OCI-LY7 (cell line): ENCODE measurements around the gene IQCE. TPM values are rescaled to one million over a fixed set of nuclear protein-coding genes. Genes with fewer than 3 reads are reported as not detected.
A peak's percentile ranks its signal among the peaks of the same experiment; 100 is the strongest.
"Not testable (repeated sequence)": the region's sequence is repeated elsewhere in the genome, so short reads cannot be mapped to it uniquely, and the experiment has no call there.

Source experiments
- BruUV-seq: library from RNA; stranded (reverse); fragments of 400-500 nt; replicated peaks from 2 replicates; lab custom pipeline; 2021; lab: Mats Ljungman, UMichigan
- CTCF ChIA-PET: fragments of 300-600 bp; sonication (Branson Sonifier 250); formaldehyde crosslinking; loops from one replicate; lab custom pipeline; 2022; ENCODE audit warnings: antibody characterized with exemption; ENCODE audit not compliant: unreplicated experiment; lab: Charles Lee
- POLR2A ChIA-PET: fragments of 300-600 bp; sonication (Branson Sonifier 250); formaldehyde crosslinking; loops from one replicate; lab custom pipeline; 2022; ENCODE audit warnings: antibody characterized with exemption; lab: Charles Lee
- DNase-seq: peaks from one replicate; pipeline ENCODE4 v3.0.0-alpha.2; 2015; ENCODE audit warnings: low spot score
- H2AFZ ChIP-seq: fragments of 200-600 bp; sonication (generic), shearing (Covaris generic); 2 replicates; pipeline ENCODE4 v1.6.1; 2014; ENCODE audit warnings: mild to moderate bottlenecking, antibody characterized with exemption, low read length, moderate library complexity
- H3K27ac ChIP-seq: fragments of 200-600 bp; sonication (generic); 2 replicates; pipeline ENCODE4 v1.5.1; 2014; ENCODE audit warnings: mixed run types, low read depth, mild to moderate bottlenecking, moderate library complexity, low read length, inconsistent platforms; ENCODE audit not compliant: poor library complexity, severe bottlenecking
- H3K36me3 ChIP-seq: fragments of 200-600 bp; sonication (generic); 2 replicates; pipeline ENCODE4 v1.6.1; 2014; ENCODE audit warnings: mild to moderate bottlenecking, antibody characterized with exemption, low read length, moderate library complexity, mixed read lengths; ENCODE audit not compliant: insufficient read depth
- H3K4me1 ChIP-seq: fragments of 200-600 bp; sonication (generic); 2 replicates; pipeline ENCODE4 v1.5.1; 2014; ENCODE audit warnings: mild to moderate bottlenecking, low read length; ENCODE audit not compliant: insufficient read depth, poor library complexity, severe bottlenecking
- H3K4me2 ChIP-seq: fragments of 200-600 bp; sonication (generic); 2 replicates; pipeline ENCODE4 v1.6.1; 2014; ENCODE audit warnings: mild to moderate bottlenecking, low read length
- H3K4me3 ChIP-seq: fragments of 200-600 bp; sonication (generic); 2 replicates; pipeline ENCODE4 v1.5.1; 2014; ENCODE audit warnings: mild to moderate bottlenecking, low read depth, low read length; ENCODE audit not compliant: poor library complexity, severe bottlenecking
- H3K79me2 ChIP-seq: fragments of 200-600 bp; sonication (generic); 2 replicates; pipeline ENCODE4 v1.6.1; 2016; ENCODE audit warnings: low read depth, mild to moderate bottlenecking, low read length, moderate library complexity, mixed read lengths; ENCODE audit not compliant: insufficient read depth
- H3K9me2 ChIP-seq: fragments of 200-600 bp; sonication (generic); 2 replicates; pipeline ENCODE4 v1.6.1; 2016; ENCODE audit warnings: mild to moderate bottlenecking, low read length, mixed read lengths; ENCODE audit not compliant: insufficient read depth
- H3K9me3 ChIP-seq: fragments of 200-600 bp; sonication (generic); 2 replicates; pipeline ENCODE4 v1.6.1; 2014; ENCODE audit warnings: mild to moderate bottlenecking, mixed run types, low read length, mixed read lengths
- H4K20me1 ChIP-seq: fragments of 200-600 bp; sonication (generic); 2 replicates; pipeline ENCODE4 v1.6.1; 2014; ENCODE audit warnings: mild to moderate bottlenecking, antibody characterized with exemption, low read length, moderate library complexity, mixed read lengths; ENCODE audit not compliant: insufficient read depth
- EZH2phosphoT487 ChIP-seq: fragments of 200-600 bp; sonication (generic); IDR thresholded peaks from 2 replicates; pipeline ENCODE4 v1.6.1; 2018; ENCODE audit warnings: low read depth, borderline replicate concordance, mild to moderate bottlenecking, mixed run types, antibody characterized with exemption, low read length, moderate library complexity, mixed read lengths
- intact Hi-C: fragments of 100-400 bp; cut with micrococcal nuclease; formaldehyde crosslinking; loops from one replicate; pipeline ENCODE4 v1.10.0; 2022; ENCODE audit not compliant: unreplicated experiment
- total RNA-seq, 2 experiments: library from RNA; depleted of rRNA in 1 of 2; stranded (reverse); fragments of >200 nt in 1 of 2; shearing (Covaris generic) in 1 of 2; gene quantifications; 2 replicates each; pipeline ENCODE4 v1.2.3, GENCODE V29; 2014 to 2022
- TF ChIP-seq, protein P1 (sequence below): fragments of 200-600 bp; sonication (generic); conservative IDR thresholded peaks from 2 replicates; pipeline ENCODE4 v1.5.1; 2014; ENCODE audit warnings: mild to moderate bottlenecking, antibody characterized with exemption, low read length, moderate library complexity, mixed read lengths

IQCE gene
- total RNA-seq, 2 experiments from 2014 or later: 6.2 to 6.6 TPM

DNA sequence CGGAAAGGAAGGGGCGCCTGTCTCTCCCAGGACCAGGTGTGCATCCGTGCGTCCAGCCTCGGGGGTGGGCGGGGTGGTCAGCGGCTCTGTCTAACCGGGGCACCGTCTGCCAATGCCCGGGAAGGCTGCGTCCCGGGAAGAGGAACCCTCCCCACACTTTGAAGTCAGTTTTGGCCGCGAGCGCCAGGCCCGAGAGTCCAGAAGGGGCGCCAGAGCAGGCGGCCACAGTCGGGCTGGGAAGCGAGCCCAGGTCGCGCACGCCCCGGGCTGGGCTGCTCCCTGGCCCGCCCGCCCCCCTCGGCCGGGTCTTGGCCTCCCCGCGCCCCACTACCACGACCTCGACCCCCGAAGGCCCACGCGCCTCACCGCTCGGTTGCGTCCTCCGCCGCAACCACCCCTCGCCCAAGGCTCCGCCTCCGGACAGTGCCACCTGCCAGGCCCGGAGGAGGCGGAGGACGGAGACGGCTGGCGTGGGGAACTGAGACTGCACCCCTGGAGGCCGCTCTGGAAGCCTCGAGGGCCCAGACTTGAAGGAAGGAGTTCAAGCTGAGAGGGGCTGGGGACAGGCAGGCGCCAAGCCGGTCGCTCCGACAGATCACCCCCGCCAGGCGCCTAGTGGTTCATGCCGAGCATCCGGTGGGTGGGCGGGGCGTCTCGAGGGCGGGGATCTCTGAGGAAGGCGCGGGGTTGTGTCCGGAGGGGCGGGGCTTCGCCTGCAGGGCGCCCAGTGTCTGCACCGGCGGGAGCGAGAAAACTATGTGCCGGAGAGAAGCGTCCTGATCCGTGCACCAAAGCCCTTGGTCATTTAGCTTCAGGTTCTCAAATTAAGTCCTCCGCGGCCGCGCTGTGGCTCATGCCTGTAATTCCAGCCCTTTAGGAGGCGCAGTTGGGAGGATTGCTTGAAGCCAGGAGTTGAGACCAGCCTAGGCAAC, 3.4 kb upstream of the IQCE start, which contains the start of gene BRAT1:
TSS of gene BRAT1 (minus strand) at position 404 of the 932 bp plus-strand sequence. CDS start 1,093 bp downstream, outside the sequence.
- Histone ChIP-seq H3K4me2 (peak within 1 kb of the TSS; percentile 87), H3K36me3 (peaks cover 26% of the 10 kb centered on the region), H3K9me2 (no peaks in the 10 kb centered on the region), H3K27ac (peak within 1 kb of the TSS; percentile 82), H4K20me1 (no peaks in the 10 kb centered on the region), H3K4me1 (peaks cover 44% of the 10 kb centered on the region), H2AFZ (peak within 1 kb of the TSS; percentile 73; the same call in 1 of the 2 replicates), H3K9me3 (no peaks in the 10 kb centered on the region), H3K79me2 (peaks cover 24% of the 10 kb centered on the region; the same call in 1 of the 2 replicates), H3K4me3 (peak within 1 kb of the TSS; percentile 76)
- ChIA-PET CTCF (no interaction called here), POLR2A (interaction anchor here (0.7 kb wide), 1 partner anchor 232 kb away, joined by 3 read pairs; no protein-coding TSS in a partner anchor)
- no TSS peak for BruUV-seq
- DNase-seq: peak; percentile 97
- TF ChIP-seq, protein P1, sequence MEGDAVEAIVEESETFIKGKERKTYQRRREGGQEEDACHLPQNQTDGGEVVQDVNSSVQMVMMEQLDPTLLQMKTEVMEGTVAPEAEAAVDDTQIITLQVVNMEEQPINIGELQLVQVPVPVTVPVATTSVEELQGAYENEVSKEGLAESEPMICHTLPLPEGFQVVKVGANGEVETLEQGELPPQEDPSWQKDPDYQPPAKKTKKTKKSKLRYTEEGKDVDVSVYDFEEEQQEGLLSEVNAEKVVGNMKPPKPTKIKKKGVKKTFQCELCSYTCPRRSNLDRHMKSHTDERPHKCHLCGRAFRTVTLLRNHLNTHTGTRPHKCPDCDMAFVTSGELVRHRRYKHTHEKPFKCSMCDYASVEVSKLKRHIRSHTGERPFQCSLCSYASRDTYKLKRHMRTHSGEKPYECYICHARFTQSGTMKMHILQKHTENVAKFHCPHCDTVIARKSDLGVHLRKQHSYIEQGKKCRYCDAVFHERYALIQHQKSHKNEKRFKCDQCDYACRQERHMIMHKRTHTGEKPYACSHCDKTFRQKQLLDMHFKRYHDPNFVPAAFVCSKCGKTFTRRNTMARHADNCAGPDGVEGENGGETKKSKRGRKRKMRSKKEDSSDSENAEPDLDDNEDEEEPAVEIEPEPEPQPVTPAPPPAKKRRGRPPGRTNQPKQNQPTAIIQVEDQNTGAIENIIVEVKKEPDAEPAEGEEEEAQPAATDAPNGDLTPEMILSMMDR: peak; percentile 62
- no peak for TF ChIP-seq EZH2phosphoT487
- intact Hi-C loops: loop anchor here (1.0 to 5.0 kb wide), 2 partner anchors 90 to 153 kb away; partner anchors contain the start of gene CHST12

DNA sequence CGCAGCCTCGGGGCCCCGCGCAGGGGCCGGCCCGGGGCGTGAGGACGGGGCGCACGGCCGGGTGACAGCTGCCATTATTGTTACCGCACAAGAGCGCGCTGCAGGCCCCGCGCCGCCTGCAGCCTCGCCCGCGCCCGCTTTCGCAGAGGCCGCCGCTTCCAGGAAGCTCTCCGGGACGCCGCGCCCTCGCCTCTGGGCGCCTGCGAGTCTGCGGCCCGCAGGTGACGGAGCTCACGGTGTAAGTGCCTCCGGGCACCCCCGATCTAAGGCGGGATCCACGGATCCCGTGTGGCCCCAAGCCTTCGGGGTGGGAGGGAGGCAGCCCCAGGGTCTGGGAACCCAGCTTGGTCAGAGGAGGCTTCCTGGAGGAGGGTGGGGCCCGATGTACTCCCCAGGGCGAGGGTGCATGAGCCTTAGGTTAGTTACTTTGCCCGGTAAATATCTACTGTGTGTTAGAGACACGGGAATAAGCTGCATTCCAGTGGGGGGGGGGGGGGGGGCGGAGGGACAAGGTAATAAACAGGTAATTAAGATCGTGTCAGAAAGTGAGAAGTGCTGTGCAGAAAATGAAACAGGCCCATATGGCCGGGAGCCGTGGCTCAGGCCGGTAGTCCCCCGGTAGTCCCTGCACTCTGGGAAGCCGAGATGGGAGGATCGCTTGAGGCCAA, 638 bp downstream of the IQCE start:
- H3K9me2 ChIP-seq: no peaks in the 10 kb centered on the region
- DNase-seq: peak; percentile 48
- BruUV-seq: no TSS peak
- TF ChIP-seq EZH2phosphoT487: no peak
- TF ChIP-seq, protein P1: no peak
- H3K79me2 ChIP-seq: peaks cover 5% of the 10 kb centered on the region; the same call in 1 of the 2 replicates
- no peak overlapping the region for H3K27ac ChIP-seq
- peak overlapping the region; percentile 94 for H2AFZ ChIP-seq
- H3K4me3 ChIP-seq: peak overlapping the region; percentile 91
- H3K9me3 ChIP-seq: no peaks in the 10 kb centered on the region
- intact Hi-C loops: loop anchor here (5.0 kb wide), 1 partner anchor 157 kb away; the partner anchor contains the start of gene CHST12
- ChIA-PET POLR2A (interaction anchor here (0.6 to 2.2 kb wide), 2 partner anchors 131 to 151 kb away, joined by 5 read pairs; no protein-coding TSS in a partner anchor), CTCF (no interaction called here)
- H3K4me1 ChIP-seq: peaks cover 28% of the 10 kb centered on the region
- H4K20me1 ChIP-seq: no peaks in the 10 kb centered on the region
- H3K36me3 ChIP-seq: no peaks in the 10 kb centered on the region
- peak overlapping the region; percentile 99 for H3K4me2 ChIP-seq

GRCh38 chr7:2563955-2564354, 5.2 kb downstream of the IQCE start:
- not testable (repeated sequence) for H3K4me2 ChIP-seq

More at GRCh38 chr7:2563955-2564354, 5.2 kb downstream of the IQCE start:
- intact Hi-C loops, POLR2A ChIA-PET, H3K36me3 ChIP-seq, H4K20me1 ChIP-seq, H2AFZ ChIP-seq, CTCF ChIA-PET, DNase-seq, H3K9me2 ChIP-seq, H3K4me3 ChIP-seq, H3K9me3 ChIP-seq, H3K27ac ChIP-seq, BruUV-seq, H3K79me2 ChIP-seq: not testable (repeated sequence)
- peaks cover 11% of the 10 kb centered on the region for H3K4me1 ChIP-seq
